Sigmoid colon (tissue), 3 donors: ENCODE results near the gene DAGLB.

ENCODE experiments used
- CTCF ChIP-seq, 4 experiments: fragments of 450-650 bp in 3 of 4; fragments of 200-600 bp in 1 of 4; IDR thresholded peaks; one replicate each; pipeline ENCODE4 v1.5.1; 2016 to 2019; ENCODE audit warnings: antibody characterized with exemption in 4 of 4, mild to moderate bottlenecking in 3 of 4, moderate library complexity in 2 of 4
- POLR2A ChIP-seq, 2 donors: fragments of 450-650 bp; IDR thresholded peaks; one replicate each; pipeline ENCODE4 v1.6.1; 2016; ENCODE audit warnings: antibody characterized with exemption in 2 of 2, mild to moderate bottlenecking in 2 of 2, moderate library complexity in 2 of 2

DNA sequence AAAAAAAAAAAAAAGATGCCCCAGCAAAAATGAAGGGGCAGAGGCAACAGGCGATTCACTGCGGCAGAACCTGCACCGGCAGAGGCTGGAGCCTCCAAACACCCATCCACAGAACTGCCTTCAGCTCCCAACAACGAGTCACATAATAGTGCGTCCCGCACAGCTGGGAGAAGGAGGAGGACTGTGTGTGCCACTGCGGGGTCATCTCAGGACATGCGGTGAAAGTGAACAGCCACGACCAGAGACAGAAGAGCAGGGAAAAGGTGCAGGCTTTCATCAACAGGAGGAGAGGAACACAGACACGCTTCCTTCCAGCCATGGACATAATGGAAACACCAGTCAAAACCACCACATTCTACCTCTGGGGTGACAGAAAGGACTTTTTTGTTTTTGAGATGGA is 34.1 kb downstream of the DAGLB start:
- no peak for TF ChIP-seq CTCF (IDR thresholded peaks at IDR 0.05)
- no peak for TF ChIP-seq POLR2A (IDR thresholded peaks at IDR 0.05)
